NCI-H460 (cell line): Measurements from ENCODE around the gene ADAMTS10. TPM values are rescaled to one million over a fixed set of nuclear protein-coding genes. Genes with fewer than 3 reads are reported as not detected.
A peak's percentile ranks its signal among the peaks of the same experiment; 100 is the strongest.
"Not testable (repeated sequence)": the region's sequence is repeated elsewhere in the genome, so short reads cannot be mapped to it uniquely, and the experiment has no call there.

ENCODE experiments used
- DNase-seq: peaks from one replicate; pipeline ENCODE4 v3.0.0-alpha.2; 2016; ENCODE audit warnings: low read depth; ENCODE audit errors: extremely low read depth
- polyA plus RNA-seq: library from polyadenylated mRNA; depleted of rRNA; stranded (reverse); fragments of >200 nt; gene quantifications from 2 replicates; pipeline ENCODE4 v1.2.3, GENCODE V29; 2014; cell fraction: nucleus; rRNA removed
- total RNA-seq: library from RNA; depleted of rRNA; stranded (reverse); fragments of >200 nt; shearing (Covaris generic); gene quantifications from 2 replicates; pipeline ENCODE4 v1.2.3, GENCODE V29; 2014; rRNA removed

Gene ADAMTS10
- total RNA-seq: 0.82 TPM in 1 of 2 replicates, not detected in the other
- polyA plus RNA-seq: 3.8 and 5.3 TPM in 2 replicates

DNA sequence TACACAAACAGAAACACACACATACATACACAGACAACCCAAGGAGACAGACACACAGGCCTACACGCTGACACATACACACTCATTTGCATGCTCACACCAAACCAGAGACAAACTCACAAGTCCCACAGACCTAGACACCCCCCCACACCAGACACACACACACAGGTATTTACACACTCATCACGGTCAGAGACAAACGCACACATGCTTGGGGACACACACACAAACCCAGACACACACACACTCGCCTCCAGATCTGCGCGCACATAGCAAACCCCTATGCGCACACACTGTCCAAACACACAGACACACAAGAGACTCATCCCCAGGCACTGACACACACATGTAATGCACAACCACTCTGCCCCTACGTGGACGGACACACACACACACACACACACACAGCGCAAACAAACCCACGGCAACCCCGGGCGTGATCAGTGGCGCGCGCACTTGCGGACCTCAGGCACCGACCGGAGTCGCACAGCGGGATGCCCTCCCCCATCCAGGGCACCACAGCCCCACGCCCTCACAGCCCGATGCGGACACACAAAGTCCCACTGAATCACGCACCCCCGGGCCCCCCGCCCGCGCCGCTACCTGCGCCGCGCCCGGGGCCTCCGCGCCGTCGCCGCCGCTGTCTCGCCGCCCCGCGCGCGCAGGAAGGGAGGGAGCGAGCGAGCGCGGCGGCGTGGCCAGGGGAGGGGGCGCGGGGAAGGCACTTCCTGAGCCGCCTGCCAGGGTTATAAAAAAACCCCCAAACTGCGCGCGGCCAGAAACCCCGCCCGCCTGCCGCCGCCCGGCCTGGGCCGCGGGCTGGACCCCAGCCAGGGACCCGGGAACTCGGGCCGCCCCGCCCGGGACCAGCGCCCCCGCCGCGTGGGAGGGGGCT lies at the start of gene ADAMTS10:
ADAMTS10 (minus strand) TSS at position 675 of the 895 bp plus-strand sequence. CDS start 5,005 bp downstream, outside the sequence.
- no peak for DNase-seq

DNA sequence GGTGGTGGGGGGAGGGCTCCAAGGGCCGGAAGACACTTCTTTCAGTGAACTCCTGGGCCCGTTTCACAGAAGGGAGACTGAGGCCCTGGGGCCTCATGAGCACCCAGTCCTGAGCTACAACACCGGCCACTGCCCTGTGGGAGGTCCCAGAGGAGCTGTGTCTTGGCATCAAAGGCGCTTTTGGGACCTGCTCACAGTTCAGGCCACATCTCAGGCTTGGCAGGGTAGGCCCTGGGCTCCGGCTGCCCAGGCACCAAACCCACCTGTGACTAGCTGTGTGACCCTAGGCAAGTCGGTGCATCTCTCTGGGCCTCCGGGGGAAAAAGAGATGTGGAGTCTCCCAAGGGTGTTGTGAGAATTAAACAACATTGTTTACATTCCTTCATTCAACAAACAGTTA lies 49.4 kb upstream of the ADAMTS10 start:
- no peak for DNase-seq

DNA sequence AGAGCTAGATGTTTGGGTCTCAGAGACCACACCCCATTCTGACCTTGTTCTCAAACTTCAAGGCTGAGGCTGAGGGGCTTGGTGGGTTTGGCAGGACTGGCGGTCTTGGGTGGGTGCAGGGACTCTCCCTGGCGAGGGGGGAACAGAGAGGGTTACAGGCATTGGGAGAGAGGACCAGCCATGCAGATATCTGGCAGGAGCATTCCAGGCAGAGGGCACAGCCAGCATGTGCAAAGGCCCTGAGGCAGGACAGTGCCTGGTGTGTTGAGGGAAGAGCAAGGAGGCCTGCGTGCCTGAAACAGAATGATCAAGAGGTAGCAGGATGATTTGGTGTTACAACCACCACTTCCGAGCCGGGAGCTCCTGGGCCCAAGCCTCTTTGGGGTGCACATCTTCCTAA lies 47.4 kb upstream of the ADAMTS10 start:
- DNase-seq: no peak

DNA sequence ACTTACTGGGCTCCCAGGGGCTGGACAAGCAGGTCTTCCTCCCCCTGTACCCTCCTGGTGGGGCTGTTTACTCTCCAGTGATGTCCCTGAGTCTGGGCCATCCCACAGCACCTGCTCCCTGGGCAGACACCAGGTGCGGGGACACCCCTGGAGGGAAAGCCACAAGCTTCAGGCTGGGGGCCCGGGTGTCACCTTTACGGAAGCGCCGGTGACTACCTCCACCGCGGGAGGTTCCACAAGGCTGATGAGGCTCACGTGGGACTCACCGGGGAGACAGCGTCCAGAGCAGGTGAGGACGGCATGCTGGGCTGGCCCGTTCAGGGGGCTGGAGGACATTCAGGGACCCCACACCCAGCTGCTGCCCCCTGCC lies 44.8 kb upstream of the ADAMTS10 start:
- DNase-seq: no peak

DNA sequence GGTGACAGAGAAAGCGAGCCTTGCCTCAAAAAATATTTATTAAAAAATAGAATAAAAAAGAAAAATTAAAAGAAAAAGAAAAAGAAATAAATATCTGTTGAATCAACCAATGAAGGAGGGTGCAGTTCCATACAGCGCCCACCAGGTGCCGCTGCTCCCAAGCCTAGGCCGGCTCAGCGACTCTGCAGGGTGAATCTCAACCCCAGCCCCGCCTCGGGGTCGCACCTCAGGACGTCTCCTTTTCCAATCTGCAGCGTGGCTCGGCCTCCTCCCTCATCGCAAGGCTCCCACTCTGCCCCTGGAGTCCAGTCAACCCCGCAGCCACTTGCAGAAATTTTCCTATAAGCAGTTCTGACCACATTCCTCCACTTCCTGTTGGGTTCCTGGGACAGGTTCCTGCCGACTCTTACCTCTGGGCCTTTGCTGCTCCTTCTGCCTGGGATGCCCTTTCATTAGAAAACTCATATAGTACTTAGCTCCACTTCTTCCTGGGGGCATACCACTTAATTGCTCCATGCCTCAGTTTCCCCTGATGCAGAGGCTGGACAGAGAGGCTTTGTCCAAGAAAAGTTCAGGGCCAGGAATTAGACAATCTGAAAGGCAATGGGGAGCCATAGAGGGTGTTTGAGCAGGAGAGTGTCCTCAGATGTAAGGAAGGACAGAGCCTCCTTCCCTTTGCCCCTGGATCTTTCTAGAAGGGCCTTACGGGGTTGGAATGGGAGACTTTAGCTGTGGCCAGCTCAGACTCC lies 44.2 kb upstream of the ADAMTS10 start:
- DNase-seq: peak; percentile 22

DNA sequence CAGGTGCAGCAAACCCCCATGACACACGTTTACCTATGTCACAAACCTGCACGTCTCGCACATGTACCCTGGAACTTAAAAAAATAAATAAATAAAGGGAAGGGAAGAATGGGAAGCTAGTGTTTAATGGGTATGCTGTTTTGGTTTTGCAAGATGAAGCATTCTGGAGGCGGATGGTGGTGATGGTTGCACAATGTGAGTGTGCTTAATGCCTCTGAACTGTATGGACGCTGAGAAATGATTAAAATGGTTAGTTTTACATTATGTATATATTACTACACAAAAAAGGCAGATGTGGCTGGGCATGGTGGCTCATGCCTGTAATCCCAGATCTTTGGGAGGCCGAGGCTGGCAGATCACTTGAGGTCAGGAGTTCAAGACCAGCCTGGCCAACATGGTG lies 37.7 kb upstream of the ADAMTS10 start:
- DNase-seq: no peak

DNA sequence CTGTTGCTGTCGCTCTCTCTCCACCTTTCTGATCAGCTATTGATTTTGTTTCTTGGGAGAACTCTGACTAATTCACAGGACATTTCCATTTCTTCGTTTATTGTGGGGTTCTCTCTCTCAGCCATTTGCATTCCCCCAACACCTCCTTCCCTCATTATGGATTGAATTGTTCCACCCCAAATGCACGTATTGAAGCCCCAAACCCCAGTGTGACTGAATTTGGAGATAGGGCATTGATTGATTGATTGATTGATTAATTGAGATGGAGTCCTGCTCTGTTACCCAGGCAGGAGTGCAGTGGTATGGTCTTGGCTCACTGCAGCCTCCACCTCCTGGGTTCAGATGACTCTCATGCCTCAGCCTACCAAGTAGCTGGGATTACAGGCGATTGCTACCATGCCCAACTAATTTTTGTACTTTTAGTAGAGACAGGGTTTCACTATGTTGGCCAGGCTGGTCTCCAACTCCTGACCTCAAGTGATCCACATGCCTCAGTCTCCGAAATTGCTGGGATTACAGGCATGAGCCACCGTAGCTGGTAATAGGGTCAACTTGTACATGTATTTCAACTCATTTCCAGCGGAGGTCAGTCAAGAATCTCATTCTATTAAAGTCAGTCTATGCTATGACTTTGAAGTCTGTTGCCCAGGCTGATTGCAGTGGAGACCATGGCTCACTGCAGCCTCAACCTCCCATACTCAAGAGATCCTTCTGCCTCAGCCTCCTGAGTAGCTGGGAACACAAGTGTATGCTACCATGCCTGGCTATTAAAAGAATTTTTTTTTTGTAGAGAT lies 33.5 kb upstream of the ADAMTS10 start:
- no peak for DNase-seq

DNA sequence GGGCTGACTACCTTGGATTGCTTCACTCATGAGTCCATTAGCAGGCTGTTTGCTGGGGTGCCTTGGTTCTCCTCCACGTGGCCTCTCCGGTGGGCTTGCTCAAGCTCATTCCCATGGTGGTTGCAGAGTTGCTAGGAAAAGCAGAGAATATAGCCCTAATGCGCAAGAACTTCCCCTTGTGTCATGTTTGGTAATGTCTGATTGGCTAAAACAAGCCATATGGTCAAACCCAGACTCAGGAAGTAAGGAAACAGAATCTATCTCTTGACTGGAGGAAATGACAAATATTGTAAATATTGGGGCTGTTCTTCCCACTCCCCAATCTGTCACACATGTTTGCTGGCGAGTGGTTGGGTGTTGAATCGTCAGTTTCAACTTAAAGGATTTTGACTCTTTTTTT lies 32.0 kb upstream of the ADAMTS10 start:
- DNase-seq: no peak

DNA sequence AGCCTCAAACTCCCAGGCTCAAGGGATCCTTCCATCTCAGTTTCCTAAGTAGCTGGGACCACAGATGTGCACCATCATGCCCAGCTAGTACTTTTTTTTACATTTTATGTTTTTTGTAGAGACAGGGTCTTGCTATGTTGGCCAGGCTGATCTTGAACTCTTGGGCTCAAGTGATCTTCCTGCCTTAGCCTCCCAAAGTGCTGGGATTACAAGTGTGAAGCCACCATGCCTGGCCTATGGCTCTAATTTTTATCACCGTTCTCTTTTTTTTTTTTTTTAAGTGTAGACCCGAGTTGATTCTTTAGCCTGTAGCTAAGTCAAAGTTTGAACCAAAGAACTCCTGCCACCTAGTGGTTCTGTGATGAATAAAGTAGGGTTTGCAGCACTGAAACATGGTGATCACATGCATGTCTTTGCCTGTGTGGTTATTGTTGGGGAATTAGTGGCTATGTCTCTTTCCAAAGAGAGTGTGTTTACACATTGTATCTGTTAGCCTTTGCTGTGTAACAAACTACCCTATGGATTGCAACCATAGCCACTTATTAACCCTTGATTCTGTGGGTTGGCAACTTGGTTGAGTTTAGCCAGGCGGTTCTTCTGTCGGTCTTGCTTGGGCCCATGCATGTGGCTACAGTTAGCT lies 31.5 kb upstream of the ADAMTS10 start:
- DNase-seq: peak; percentile 23

DNA sequence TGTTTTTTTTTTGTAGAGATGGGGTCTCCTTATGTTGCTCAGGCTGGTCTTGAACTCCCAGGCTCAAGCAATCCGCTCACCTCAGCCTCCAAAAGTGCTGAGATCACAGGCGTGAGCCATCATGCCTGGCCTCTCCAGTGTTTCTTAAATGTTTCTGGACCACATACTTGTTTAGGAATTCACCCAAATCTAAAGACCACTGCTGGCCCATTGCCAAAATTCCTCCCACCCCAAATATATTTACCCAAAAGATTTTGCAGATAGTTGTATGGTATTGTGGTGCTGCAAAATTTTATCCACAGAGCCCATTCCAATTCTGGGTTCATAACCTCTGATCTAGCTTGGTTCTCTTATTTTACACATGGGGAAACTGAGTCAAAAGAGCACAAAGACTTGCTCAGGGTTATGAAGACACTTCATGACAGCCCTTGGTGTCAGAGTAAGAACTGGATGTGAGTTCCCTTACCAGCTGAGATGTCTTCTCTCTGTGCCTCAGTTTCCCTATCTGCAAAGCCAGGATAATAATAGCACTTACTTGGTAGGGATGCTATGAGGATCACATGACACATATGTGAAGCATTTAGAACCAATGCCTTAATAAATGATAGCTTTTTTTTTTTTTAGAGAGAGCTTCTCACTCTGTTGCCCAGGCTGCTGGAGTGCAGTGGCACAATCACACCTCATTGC lies 30.8 kb upstream of the ADAMTS10 start:
- DNase-seq: no peak

DNA sequence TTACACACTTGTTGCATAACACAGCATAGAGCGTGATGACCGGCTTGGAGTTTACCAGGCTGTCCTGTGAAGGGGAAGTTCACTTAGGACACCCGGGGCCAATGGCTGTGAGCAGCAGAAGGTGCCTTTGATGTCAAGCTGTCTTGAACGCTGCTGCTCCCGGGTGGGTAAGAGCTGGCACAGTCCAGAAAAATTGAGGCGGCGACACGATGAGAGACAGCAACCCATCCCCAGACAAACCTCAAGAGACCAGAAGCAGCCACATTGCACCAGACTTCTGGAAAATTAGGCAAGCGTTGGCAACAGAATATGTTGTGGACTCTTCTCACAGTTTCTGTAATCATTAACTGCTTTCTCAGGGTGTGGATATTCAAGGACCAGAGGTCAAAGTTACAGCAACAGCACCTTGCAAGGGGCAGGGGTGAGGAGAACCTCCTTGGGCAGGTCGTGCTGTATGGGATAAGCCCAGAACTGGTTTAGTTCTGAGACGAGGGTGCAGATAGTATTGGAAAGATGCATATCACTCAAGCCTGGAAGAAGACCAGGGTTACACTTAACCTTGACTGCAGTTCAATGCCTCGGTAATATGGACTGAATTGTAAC lies 30.0 kb upstream of the ADAMTS10 start:
- no peak for DNase-seq

DNA sequence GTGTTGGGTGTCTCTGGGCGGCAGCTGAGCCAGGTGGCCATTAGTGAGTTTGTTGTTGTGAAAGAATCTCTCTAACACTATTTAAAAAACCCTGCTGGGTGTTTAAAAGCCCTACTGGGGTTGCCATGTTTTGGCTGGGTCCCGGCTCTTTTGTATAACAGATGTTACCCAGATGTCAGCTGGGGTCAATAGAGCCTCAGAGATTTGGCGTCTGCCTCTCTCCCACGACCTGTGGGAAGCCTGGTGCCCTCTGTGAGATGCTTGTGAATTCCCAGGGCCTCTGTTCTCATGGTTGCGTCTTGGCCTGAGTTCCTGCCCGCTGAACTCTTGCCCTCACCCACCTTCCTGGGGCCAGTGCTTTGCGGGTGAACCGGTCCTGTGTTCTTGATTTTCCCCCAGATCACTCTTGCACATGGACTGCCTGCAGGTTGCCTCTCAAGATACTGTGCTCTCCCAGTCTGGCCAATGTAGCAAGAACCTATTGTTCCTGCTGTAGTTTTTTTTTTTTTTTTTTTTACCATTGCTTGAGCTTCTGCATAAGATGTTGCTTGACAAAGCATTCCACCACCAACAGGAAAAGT lies 29.4 kb upstream of the ADAMTS10 start:
- no peak for DNase-seq

DNA sequence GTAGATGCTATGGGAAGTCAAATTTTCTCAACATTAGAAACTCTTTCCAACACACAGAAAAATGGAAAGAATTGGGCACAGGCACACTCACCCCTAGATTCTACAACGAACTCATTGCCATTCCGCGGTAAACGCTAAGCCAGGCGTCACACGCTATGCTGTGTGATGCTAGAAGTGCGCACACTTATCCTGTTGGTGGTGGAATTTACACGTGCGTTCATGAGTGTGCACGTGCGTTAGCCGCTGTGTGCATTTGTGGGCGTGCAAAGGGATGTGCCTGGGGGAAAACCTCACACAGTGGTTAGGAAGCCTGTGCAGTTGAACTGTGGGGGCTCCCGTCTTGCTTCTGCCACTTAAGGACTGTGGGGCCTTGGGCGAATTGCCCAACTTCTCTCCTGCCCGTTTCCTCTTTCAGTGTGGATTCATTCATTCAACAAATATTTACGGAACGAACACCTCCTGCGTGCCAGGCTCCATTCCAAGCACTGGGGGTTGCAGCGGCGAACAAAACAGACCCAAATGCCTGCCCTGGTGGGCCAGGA lies 27.6 kb upstream of the ADAMTS10 start:
- DNase-seq: no peak

DNA sequence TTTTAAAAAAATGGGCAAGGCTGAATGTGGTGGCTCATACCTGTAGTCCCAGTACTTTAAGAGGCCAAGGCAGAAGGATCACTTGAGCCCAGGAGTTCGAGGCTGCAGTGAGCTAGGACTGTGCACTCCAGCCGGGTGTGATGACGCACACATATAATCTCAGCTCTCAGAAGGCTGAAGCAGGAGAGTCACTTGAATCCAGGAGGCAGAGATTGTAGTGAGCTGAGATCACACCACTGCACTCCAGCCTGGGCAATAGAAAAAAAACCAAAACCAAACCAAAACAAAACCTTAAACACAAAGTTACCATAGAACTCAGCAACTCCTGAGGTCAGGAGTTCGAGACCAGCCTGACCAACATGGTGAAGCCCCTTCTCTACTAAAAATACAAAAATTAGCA lies 26.6 kb upstream of the ADAMTS10 start:
- not testable (repeated sequence) for DNase-seq

DNA sequence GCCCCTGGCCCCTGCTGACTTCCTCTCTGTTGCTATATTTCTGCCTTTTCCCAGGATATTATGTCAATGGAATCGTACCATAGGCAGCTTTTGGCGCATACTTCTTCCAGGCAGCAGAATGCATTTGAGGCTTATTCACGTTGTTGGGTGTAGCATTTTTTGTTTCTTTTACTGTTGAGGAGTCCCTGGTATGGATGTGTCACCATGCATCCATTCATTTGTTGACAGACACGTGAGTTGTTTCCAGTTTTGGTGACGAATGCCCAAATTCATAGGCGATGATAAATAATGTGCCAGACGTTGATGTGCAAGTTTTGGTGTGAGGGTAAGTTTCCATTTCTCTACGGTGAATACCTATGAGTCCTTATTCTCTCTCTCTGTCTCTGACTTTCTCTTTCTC lies 24.9 kb upstream of the ADAMTS10 start:
- no peak for DNase-seq

DNA sequence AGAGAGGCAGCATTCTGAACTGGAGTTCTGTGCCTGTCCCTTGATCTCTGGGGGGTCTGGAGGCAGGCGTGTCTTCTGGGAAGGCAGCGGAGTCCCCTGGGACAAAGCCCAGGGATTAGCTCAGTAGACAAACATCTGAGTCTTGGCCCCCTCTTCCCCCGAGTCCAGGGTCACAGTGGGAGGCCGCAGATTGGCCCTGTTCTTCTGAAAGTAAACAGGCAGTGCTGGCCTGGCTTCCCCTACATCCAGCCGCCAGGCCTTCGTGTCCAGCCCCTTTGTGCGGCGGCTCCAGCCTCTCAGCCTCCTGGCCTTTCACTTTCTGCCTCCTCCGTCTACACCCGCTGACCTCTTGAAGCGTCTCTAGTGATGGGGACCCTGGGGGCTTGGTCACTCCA lies 20.9 kb upstream of the ADAMTS10 start:
- no peak for DNase-seq

DNA sequence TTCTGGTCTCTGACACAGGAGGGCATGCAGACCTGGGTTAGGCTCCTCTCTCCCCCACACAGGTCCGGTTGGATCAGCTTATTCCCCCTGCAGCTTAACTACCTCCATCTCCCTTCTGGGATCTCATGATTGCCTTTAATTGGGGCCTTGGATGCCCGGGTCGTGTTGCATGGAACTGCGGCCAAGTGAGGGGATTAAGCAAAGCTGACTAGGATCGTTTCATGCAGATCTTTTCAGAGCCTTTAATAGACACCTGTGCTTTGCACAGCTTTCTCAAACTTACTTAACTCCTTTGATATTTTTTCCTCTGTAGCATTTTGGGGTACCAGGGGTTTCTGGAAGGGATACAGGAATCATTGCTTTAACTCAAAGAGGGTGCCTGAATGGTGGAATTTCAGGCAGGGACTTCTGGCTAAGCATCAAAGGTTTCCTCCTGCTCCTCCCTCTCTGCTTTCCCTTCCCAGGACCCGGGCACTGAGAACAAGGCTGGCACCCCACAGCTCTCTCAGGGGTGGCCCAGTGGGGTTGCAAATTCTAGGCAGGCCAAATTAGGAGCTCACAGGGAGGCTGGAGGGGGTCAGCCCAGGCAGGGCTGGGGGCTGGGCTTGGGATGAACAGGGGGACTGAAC lies 20.4 kb upstream of the ADAMTS10 start:
- no peak for DNase-seq

DNA sequence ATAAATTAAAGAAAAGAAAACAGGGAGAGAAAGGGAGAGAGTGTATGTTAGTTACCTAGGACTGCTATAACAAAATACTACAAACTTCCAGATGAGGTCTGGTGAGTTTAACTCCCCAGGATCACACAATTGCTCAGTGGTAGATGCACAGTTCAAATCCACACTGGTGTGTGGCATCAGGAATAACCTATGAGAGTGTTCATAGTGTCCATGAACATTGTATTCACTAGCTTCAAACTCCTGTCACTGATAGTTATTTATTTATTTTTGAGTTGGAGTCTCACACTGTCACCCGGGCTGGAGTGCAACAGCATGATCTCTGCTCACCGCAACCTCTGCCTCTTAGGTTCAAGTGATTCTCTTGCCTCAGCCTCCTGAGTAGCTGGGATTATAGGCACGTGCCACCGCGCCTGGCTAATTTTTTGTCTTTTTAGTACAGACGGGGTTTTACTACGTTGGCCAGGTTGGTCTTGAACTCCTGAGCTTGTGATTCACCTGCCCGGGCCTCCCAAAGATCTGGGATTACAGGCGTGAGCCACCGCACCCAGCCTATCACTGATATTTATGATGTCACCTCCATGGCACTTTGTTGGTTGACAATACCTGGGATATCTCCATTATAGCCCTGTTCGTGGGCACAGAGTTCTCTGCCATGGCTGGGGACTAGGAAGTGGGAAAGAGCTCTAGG lies 19.6 kb upstream of the ADAMTS10 start, which contains the start of gene NFILZ:
NFILZ (plus strand) TSS at position 638 of the 688 bp plus-strand sequence. CDS start 46,133 bp downstream, outside the sequence.
- no peak for DNase-seq
